ENCODE results near the gene PPP6R2. TPM values are rescaled to one million over a fixed set of nuclear protein-coding genes. Genes with fewer than 3 reads are reported as not detected.

The PPP6R2 gene
- total and polyA plus RNA-seq, 2 of the 4 experiments (the other 2 are of a cell fraction): 49.2 to 51.6 TPM

- no peak overlapping the region for H3K18ac ChIP-seq (ENCODE audit: low read depth, low read length)
- TF ChIP-seq RCOR1 (IDR thresholded peaks at IDR 0.05; ENCODE audit: insufficient replicate concordance, low read length): no peak
- no peak for TF ChIP-seq MXI1 (IDR thresholded peaks at IDR 0.05; ENCODE audit: borderline replicate concordance, low read depth, low read length)
- no peak for TF ChIP-seq POLR2A (IDR thresholded peaks at IDR 0.05; ENCODE audit: low read depth, low read length)
- BruUV-seq (replicated peaks): no TSS peak
- WGBS, 2 experiments (ENCODE audit: extremely low coverage in 2 of 2, insufficient read length in 1 of 2): 100% methylated on average over 4 of the region's 27 CpGs; no CpG with 5 or more reads in 1 of the 2 experiments
- H4K91ac ChIP-seq (ENCODE audit: insufficient read depth, low read depth, low read length): no peak overlapping the region
- no peak overlapping the region for H3K23ac ChIP-seq (ENCODE audit: low read depth, low read length)
- ATAC-seq (ENCODE audit: low read depth) (no peak), DNase-seq (no peak)
- H3K9me1 ChIP-seq (ENCODE audit: insufficient read depth, low read length): no peaks in the 10 kb centered on the region
- H2AFZ ChIP-seq (replicated peaks; ENCODE audit: low read length, poor library complexity): no peak overlapping the region
- ChIA-PET CTCF (interaction anchor here (0.6 kb wide), 1 partner anchor 27 kb away, joined by 3 read pairs; no protein-coding TSS in a partner anchor), POLR2A (ENCODE audit: unreplicated experiment) (no interaction called here)
- H3K36me3 ChIP-seq (ENCODE audit: control insufficient read depth, insufficient read depth, low read length): peaks cover 47% of the 10 kb centered on the region
- H2BK15ac ChIP-seq (ENCODE audit: low read depth, low read length): no peak overlapping the region
- no peak overlapping the region for H3K4me3 ChIP-seq (ENCODE audit: insufficient read depth, low read depth, low read length)
- H2BK5ac ChIP-seq (ENCODE audit: low read depth, low read length, poor library complexity, severe bottlenecking): no peak overlapping the region
- peak overlapping the region; percentile 39 for H2AK9ac ChIP-seq (replicated peaks; ENCODE audit: low read depth, low read length, poor library complexity)
- no peak overlapping the region for H4K5ac ChIP-seq (ENCODE audit: low read depth, low read length)
- no peaks in the 10 kb centered on the region for H3K9me3 ChIP-seq (ENCODE audit: control insufficient read depth, insufficient read depth, low read length)
- dilution Hi-C loops (cut with HindIII; ENCODE audit: low sequenced_read_pairs, unreplicated experiment) (no loop called here), in situ Hi-C loops (cut with MboI; ENCODE audit: low sequenced_read_pairs) (no loop called here), intact Hi-C loops (cut with micrococcal nuclease) (no loop called here)
- no peak overlapping the region for H2BK120ac ChIP-seq (ENCODE audit: low read depth, low read length)
- peaks cover 3 to 16% of the 10 kb centered on the region in 2 experiments; a peak in 1 of 4 replicates for H3K79me1 ChIP-seq (ENCODE audit: low read depth in 1 of 2, low read length in 2 of 2)
- H3K27me3 ChIP-seq (ENCODE audit: control insufficient read depth, insufficient read depth, low read length): no peaks in the 10 kb centered on the region
- no peak overlapping the region for H3K56ac ChIP-seq (ENCODE audit: extremely low read depth, insufficient read depth, low read length)
- no peak overlapping the region for H3K14ac ChIP-seq (replicated peaks; ENCODE audit: low read depth, low read length)
- no peak overlapping the region for H2BK20ac ChIP-seq (ENCODE audit: low read depth, low read length)
- H3K9ac ChIP-seq (ENCODE audit: low read depth, low read length): no peak overlapping the region
- no peak overlapping the region for H3K4me2 ChIP-seq (ENCODE audit: low read depth, low read length)
- peaks cover 28% of the 10 kb centered on the region for H4K20me1 ChIP-seq (ENCODE audit: insufficient read depth, low read length)
- no peak overlapping the region for H4K8ac ChIP-seq (ENCODE audit: low read depth in 2 of 2, low read length in 2 of 2)
- H2AK5ac ChIP-seq (ENCODE audit: low read depth, low read length): no peak overlapping the region
- no peak overlapping the region for H3K4ac ChIP-seq (ENCODE audit: low read depth, low read length)
- H3K27ac ChIP-seq (ENCODE audit: insufficient read depth, low read length): no peak overlapping the region
- H3K4me1 ChIP-seq (ENCODE audit: control insufficient read depth, insufficient read depth, low read length): no peaks in the 10 kb centered on the region
Measured at GRCh38 chr22:50447576-50448551, 104.7 kb downstream of the PPP6R2 start.
